HEK293T (cell line): ENCODE measurements around the gene AIDA.

Source experiments
- CTCF ChIA-PET: fragments of 350-600 bp; formaldehyde crosslinking; extraction: SDS; loops from one replicate; lab custom pipeline; 2021; ENCODE audit warnings: antibody characterized with exemption, inconsistent platforms; lab: Yijun Ruan, JAX
- POLR2A ChIA-PET: fragments of 350-600 bp; formaldehyde crosslinking; extraction: SDS; loops from one replicate; lab custom pipeline; 2020; ENCODE audit warnings: antibody characterized with exemption, inconsistent platforms; lab: Yijun Ruan, JAX
- DNase-seq: peaks from one replicate; pipeline ENCODE4 v3.0.0; 2012; ENCODE audit warnings: mixed read lengths; ENCODE audit errors: extremely low spot score
- ARNT ChIP-seq: fragments of 450-650 bp; IDR thresholded peaks from 2 replicates; pipeline ENCODE4 v1.6.1; 2017; ENCODE audit warnings: mild to moderate bottlenecking
- BHLHE40 ChIP-seq: fragments of 450-650 bp; IDR thresholded peaks from 2 replicates; pipeline ENCODE4 v1.6.1; 2016; ENCODE audit warnings: mild to moderate bottlenecking, moderate library complexity, borderline replicate concordance
- CTBP1 ChIP-seq: fragments of 450-650 bp; IDR thresholded peaks from 2 replicates; pipeline ENCODE4 v1.6.1; 2016; ENCODE audit warnings: borderline replicate concordance
- ELF4 ChIP-seq: fragments of 450-650 bp; IDR thresholded peaks from 2 replicates; pipeline ENCODE4 v1.6.1; 2017; ENCODE audit warnings: antibody characterized with exemption
- FOXA1 ChIP-seq: fragments of 450-650 bp; IDR thresholded peaks from 2 replicates; pipeline ENCODE4 v1.6.1; 2016; ENCODE audit warnings: mild to moderate bottlenecking
- FOXK2 ChIP-seq: fragments of 450-650 bp; IDR thresholded peaks from 2 replicates; pipeline ENCODE4 v1.6.1; 2016; ENCODE audit warnings: mild to moderate bottlenecking
- FOXM1 ChIP-seq: fragments of 450-650 bp; IDR thresholded peaks from 2 replicates; pipeline ENCODE4 v1.6.1; 2017; ENCODE audit warnings: mild to moderate bottlenecking, borderline replicate concordance
- HDGF ChIP-seq: fragments of 450-650 bp; IDR thresholded peaks from 2 replicates; pipeline ENCODE4 v1.6.1; 2017; ENCODE audit warnings: antibody characterized with exemption, borderline replicate concordance
- L3MBTL2 ChIP-seq: fragments of 450-650 bp; conservative IDR thresholded peaks from 2 replicates; pipeline ENCODE4 v1.6.1; 2016; ENCODE audit warnings: mild to moderate bottlenecking
- LEF1 ChIP-seq: fragments of 450-650 bp; IDR thresholded peaks from 2 replicates; pipeline ENCODE4 v1.6.1; 2017; ENCODE audit warnings: mild to moderate bottlenecking, borderline replicate concordance
- NFRKB ChIP-seq: fragments of 450-650 bp; IDR thresholded peaks from 2 replicates; pipeline ENCODE4 v1.6.1; 2016; ENCODE audit warnings: mild to moderate bottlenecking, moderate library complexity
- SP1 ChIP-seq: fragments of 450-650 bp; IDR thresholded peaks from 2 replicates; pipeline ENCODE4 v1.6.1; 2017
- SUZ12 ChIP-seq: fragments of 450-650 bp; IDR thresholded peaks from 2 replicates; pipeline ENCODE4 v1.6.1; 2016; ENCODE audit warnings: mild to moderate bottlenecking
- TARDBP ChIP-seq: fragments of 450-650 bp; IDR thresholded peaks from 2 replicates; pipeline ENCODE4 v1.6.1; 2016
- ZNF384 ChIP-seq: fragments of 450-650 bp; IDR thresholded peaks from 2 replicates; pipeline ENCODE4 v1.6.1; 2016
- TF ChIP-seq, protein P1 (sequence below): fragments of 450-650 bp; IDR thresholded peaks from 2 replicates; pipeline ENCODE4 v1.6.1; 2016

Gene AIDA

DNA sequence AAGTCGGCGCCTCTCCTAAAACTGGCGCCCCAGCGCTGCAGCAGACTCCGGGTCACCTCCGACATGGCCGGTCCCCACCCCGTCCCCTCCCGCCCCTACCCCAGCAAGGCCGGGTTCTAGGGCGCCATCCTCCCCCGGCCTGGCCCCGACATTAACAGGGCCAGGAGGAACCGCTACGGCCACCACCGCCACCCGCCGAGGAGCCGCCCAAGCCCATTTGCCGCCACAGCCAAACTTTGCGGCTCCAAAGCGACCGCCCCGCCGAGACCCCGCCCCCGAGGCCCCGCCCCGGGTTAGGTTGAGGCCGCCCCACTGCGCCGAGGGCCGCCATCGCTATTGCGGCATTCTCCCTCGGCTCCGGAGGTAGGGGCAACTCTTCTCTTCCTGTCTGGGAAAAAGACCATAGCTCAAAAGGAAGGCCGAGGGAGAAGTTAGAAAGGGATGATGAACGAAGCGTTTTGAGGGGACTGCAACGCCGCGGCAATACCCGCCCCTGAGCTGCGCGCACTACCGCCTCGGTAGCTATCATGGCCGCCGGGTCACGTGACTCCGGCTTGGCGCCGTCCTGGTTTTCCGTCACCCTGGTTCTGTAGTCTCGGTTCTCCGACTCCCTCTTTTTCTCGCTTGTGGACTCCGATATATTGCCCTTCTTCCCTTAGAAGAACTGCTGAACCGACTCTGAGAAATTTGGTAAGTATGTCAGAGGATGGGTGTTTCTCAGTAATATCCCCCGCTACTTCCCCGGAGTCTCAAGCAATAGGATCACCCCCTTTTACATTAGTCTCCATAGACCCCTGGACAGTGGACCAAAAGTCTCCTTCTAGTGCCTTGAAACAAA, at the start of gene AIDA, which contains the start of gene BROX:
Gene AIDA (minus strand): TSS at position 239 of the 838 bp plus-strand sequence. CDS start 174 bp downstream, at position 65.
Gene BROX (plus strand): TSS at position 312 of the 838 bp plus-strand sequence. CDS start 3,136 bp downstream, outside the sequence.
- peak; percentile 90 for DNase-seq

DNA sequence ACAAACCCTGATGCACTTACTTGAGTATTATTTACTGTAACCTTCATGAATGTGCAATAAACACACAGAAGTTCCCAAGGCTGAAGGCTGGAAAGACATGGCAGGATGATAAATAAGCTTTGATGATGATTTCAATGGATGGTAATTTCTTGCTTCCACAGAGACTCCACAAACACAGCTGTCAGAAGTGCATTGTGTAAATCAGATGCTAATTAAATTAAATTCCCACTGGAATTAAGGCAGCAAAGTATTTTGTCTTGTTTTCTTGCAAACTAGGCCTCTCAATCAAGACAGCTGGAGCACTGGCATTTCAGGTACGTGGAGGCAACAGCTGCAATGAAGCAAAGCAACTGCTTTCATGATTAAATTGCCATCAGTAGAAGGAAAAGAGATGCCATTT, 48.8 kb upstream of the AIDA start:
- no peak for TF ChIP-seq FOXA1
- TF ChIP-seq SP1 = no peak
- no peak for TF ChIP-seq L3MBTL2
- no peak for TF ChIP-seq FOXM1
- TF ChIP-seq LEF1 = no peak
- no peak for TF ChIP-seq BHLHE40
- no peak for TF ChIP-seq TARDBP
- no peak for TF ChIP-seq SUZ12
- no peak for TF ChIP-seq FOXK2
- DNase-seq = no peak
- ChIA-PET POLR2A (no interaction called here), CTCF (no interaction called here)

More for the DNA sequence above, at the start of gene AIDA, which contains the start of gene BROX:
- CTCF ChIA-PET = interaction anchor here (0.5 kb wide), 1 partner anchor 9 kb away, joined by 3 read pairs; no protein-coding TSS in a partner anchor
- POLR2A ChIA-PET = interaction anchor here (0.7 to 1.4 kb wide), 7 partner anchors 9 to 400 kb away, joined by 3 to 5 read pairs (median 3); partner anchors contain the start of gene FAM177B
- TF ChIP-seq ELF4 (peak; percentile 100), ARNT (no peak), FOXM1 (no peak)

DNA sequence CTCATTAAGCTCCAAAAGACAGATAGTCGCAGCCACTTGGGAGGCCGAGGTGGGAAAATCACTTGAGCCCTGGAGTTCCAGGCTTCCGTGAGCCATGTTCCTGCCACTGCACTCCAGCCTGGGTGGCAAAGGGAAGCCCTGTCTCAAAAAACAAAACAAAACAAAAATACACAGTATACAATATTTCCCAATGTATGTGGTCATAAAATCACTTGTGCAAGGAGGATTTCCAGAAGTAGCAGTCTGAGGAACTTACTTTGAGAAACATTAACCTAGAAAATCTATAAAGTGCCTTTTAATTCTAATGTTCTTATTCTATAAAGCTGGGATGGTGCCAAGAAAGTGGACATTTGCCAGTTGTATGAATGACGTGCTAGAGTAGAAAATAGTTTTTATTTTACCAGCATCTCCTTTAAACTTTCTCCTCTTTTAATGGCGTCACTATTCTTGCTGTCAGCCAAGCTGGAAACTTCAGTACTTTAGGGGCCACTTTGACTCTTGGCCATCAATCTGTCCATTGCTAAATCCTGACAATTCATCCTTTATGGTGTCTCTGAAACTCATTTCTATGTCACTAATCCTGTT, 47.3 kb upstream of the AIDA start:
- CTCF ChIA-PET = interaction anchor here (1.0 to 1.4 kb wide), 2 partner anchors 14 to 374 kb away, joined by 3 to 4 read pairs; no protein-coding TSS in a partner anchor

GRCh38 chr1:222757646-222758268, 45.5 kb upstream of the AIDA start:
- TF ChIP-seq BHLHE40 = no peak
- no peak for TF ChIP-seq FOXK2
- no peak for TF ChIP-seq SUZ12
- TF ChIP-seq L3MBTL2 = no peak
- TF ChIP-seq, protein P1, sequence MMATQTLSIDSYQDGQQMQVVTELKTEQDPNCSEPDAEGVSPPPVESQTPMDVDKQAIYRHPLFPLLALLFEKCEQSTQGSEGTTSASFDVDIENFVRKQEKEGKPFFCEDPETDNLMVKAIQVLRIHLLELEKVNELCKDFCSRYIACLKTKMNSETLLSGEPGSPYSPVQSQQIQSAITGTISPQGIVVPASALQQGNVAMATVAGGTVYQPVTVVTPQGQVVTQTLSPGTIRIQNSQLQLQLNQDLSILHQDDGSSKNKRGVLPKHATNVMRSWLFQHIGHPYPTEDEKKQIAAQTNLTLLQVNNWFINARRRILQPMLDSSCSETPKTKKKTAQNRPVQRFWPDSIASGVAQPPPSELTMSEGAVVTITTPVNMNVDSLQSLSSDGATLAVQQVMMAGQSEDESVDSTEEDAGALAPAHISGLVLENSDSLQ = no peak
- TF ChIP-seq HDGF = no peak
- no peak for TF ChIP-seq ELF4
- no peak for TF ChIP-seq ARNT
- no peak for TF ChIP-seq NFRKB
- TF ChIP-seq ZNF384 = no peak
- TF ChIP-seq FOXM1 = no peak
- no peak for TF ChIP-seq TARDBP
- no peak for TF ChIP-seq SP1
- no peak for TF ChIP-seq FOXA1
- TF ChIP-seq LEF1 = no peak
- TF ChIP-seq CTBP1 = no peak
- POLR2A ChIA-PET = no interaction called here
- CTCF ChIA-PET = no interaction called here
- no peak for DNase-seq

More for the DNA sequence above, 47.3 kb upstream of the AIDA start:
- no peak for DNase-seq
- no peak for TF ChIP-seq L3MBTL2
- TF ChIP-seq SUZ12 = no peak
- TF ChIP-seq LEF1 = no peak
- no peak for TF ChIP-seq FOXK2
- TF ChIP-seq ARNT = no peak
- TF ChIP-seq, protein P1 = no peak
- no peak for TF ChIP-seq BHLHE40
- TF ChIP-seq ELF4 = no peak
- TF ChIP-seq FOXM1 = no peak
- no peak for TF ChIP-seq FOXA1
- no peak for TF ChIP-seq ZNF384
- TF ChIP-seq HDGF = no peak
- TF ChIP-seq TARDBP = no peak
- no peak for TF ChIP-seq SP1
- TF ChIP-seq CTBP1 = no peak
- no peak for TF ChIP-seq NFRKB
- POLR2A ChIA-PET = no interaction called here

DNA sequence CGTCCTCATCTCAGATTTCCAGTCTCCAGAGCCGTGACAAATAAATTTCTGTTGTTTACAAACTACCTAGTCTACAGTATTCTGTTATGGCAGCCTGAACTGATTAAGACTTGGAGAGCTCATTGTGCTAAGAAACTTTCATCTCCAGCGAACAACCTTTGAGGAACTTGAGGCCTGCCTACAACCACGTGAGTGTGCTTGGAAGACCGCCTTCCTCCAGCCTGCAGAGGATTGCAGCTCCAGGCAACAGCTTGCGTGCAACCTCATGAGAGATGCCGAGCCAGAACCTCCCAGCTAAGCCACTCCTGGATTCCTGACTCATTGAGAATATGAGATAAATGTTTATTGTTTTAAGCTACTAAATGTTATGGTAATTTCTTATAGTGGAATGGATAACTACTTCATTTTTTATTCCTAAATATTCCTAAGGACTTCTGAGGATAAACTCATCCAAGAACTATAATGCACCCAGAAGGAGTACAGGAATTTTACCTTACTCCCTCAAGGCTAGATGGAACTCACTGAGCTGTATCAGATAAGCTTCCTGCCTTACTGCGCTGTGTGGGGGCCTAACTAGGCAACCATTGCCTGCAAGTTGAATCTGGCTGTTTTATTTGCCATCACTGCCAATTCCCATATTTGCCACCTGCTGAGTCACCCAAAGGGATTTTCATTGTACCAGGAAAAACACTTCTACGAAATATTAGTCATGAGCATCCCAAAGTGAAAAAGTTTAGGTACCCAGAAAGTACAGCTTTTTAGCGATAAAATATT, 42.3 kb upstream of the AIDA start:
- ChIA-PET POLR2A (no interaction called here), CTCF (interaction anchor here (0.8 kb wide), 1 partner anchor 14 kb away, joined by 3 read pairs; no protein-coding TSS in a partner anchor)
- TF ChIP-seq FOXM1 (no peak), BHLHE40 (no peak)
- DNase-seq = no peak

GRCh38 chr1:222751255-222751654, 39.0 kb upstream of the AIDA start:
- ChIA-PET POLR2A (no interaction called here), CTCF (no interaction called here)
- no peak for DNase-seq
- no peak for TF ChIP-seq BHLHE40
- TF ChIP-seq SUZ12 = no peak
- no peak for TF ChIP-seq ARNT
- no peak for TF ChIP-seq HDGF
- no peak for TF ChIP-seq CTBP1
- no peak for TF ChIP-seq NFRKB
- TF ChIP-seq L3MBTL2 = no peak
- TF ChIP-seq ELF4 = no peak
- no peak for TF ChIP-seq FOXK2
- TF ChIP-seq, protein P1 = no peak
- TF ChIP-seq FOXA1 = no peak
- no peak for TF ChIP-seq LEF1
- no peak for TF ChIP-seq SP1
- TF ChIP-seq FOXM1 = no peak
- TF ChIP-seq TARDBP = no peak
